ENCODE results near the gene SIGLEC14.
A peak's percentile ranks its signal among the peaks of the same experiment; 100 is the strongest.
"Not testable (repeated sequence)": the region's sequence is repeated elsewhere in the genome, so short reads cannot be mapped to it uniquely, and the experiment has no call there.

SIGLEC14 gene

DNA sequence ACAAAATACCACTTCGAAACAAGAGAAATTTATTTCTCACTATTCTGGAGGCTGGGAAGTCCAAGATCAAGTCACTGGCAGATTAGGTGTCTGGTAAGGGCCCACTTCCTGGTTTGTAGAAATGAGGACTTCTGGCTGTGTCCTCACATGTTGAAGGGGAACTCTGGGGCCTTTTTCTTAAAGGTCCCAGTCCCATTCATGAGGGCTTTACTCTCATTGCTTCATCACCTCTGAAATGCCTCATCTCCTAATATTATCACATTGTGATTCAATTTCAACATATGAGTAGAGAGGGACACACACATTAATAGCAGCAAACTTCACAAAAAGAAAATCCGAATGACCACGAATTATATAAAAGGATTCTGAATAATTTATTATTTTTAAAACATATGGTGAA lies 21.6 kb upstream of the SIGLEC14 start:
- DNase-seq, result peak; percentile 96

- no peak for DNase-seq
Observed at GRCh38 chr19:51664997-51665396, 18.4 kb upstream of the SIGLEC14 start.

DNA sequence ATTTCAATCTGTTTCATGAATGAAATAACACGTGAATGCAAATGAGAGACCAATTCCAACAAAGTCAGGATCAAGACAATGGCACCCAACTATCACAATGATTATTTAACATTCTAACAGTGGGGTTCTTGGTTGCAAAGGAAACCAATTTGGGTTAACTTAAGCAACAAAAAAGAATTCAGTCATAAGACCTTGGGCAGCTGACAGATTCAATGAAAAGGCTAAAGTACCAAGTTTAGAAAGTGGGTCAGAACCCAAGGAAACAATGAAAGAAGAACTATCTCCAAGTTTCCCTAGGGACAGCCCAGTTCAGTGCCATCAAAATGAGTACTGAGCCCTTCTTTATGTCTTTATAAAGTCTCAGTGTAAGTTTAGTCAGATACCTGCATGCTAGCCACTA lies 17.5 kb upstream of the SIGLEC14 start:
- DNase-seq, result no peak

DNA sequence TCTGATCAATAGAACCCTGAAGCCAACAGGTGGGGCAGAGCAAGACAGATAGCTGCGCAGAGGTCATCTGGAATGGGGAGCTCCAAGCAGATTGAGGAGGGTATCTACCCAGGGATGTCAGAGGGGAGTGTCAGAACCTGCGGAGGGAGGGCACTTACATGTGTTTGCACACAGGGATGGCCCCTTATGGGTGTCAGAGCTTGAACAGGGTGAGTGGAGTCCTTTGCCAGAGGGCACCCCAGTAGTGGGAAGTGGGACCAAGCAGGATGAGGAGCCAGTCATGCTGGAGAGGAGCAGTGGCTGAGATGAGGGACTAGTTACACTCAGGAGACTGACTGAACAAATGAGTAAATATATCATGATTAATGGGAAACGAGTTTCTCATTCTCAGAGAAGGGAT lies 17.0 kb upstream of the SIGLEC14 start:
- DNase-seq, result no peak

GRCh38 chr19:51660975-51661600 lies 14.5 kb upstream of the SIGLEC14 start:
- DNase-seq, result peak; percentile 93

- DNase-seq, result no peak
Observed at GRCh38 chr19:51654783-51655182, 8.2 kb upstream of the SIGLEC14 start.

- DNase-seq, result no peak
Observed at GRCh38 chr19:51653162-51653561, 6.5 kb upstream of the SIGLEC14 start.

DNA sequence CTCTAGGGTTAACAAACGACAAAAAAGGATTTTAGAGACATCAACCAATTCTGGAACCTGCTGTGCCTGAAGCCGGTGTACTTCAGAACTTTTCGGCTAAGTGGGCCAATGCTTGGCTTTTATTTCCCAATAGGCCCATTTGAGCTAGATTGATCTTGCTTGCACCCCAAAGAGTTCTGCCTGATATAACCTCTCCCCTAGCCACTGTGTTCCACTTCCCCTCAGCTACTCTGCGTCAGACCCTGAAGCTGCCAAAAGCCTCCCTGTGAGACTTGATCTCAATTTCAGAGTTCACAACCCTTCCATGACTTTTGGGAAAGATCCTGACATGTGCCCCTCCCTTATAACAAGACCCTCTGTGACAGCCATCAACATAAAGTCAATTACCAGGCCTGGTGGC lies 5.6 kb upstream of the SIGLEC14 start:
- DNase-seq, result peak; percentile 37

DNA sequence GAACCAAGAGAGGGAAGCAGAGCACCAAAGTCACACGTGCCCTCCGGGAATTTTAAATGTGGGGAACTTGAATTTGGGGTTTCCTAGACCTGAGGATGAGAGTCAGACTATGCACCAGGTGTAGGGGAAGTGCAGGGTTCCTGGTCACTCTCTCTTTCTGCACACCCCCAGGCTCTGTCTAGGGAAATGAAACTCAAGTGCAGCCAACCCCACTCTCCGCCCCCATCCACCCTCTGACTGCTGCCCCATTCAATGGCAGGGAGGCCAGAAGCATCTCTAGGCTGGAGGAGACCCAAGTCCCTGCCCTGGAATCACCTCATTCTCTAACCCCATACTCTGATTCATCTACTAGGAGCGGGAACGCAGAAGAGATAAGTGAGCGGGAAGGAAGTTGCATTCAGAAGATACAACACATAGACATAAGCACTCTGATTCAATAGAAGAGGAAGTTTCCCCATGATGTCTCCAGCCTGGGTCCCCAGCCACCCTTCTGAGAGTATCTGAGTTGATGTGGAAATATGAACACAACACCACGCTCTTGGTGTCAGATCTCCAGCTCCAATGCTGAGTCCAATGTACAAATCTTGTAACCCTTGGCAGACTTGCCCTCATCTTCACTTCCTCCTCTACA lies 4.7 kb upstream of the SIGLEC14 start:
- peak; percentile 95 for DNase-seq

- no peak for DNase-seq
Observed at GRCh38 chr19:51647318-51647717, 693 bp upstream of the SIGLEC14 start.

- no peak for DNase-seq
Observed at GRCh38 chr19:51644636-51645271, 1.9 kb downstream of the SIGLEC14 start.

DNA sequence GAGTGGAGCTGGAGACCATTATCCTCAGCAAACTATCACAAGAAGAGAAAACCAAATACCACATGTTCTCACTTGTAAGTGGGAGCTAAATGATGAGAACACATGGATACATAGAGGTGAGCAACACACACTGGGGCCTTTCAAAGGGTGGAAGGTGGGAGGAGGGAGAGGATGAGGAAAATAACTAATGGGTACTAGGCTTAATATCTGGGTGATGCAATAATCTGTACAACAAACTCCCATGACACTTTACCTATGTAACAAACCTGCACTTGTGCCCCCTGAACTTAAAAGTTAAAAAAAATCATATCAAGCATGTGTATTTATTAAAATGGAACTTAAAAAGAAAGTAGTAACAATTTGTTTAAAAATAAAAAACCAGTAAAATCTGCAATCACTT lies 5.0 kb downstream of the SIGLEC14 start:
- no peak for DNase-seq

- DNase-seq, result no peak
Observed at GRCh38 chr19:51640386-51640785, 6.2 kb downstream of the SIGLEC14 start.

DNA sequence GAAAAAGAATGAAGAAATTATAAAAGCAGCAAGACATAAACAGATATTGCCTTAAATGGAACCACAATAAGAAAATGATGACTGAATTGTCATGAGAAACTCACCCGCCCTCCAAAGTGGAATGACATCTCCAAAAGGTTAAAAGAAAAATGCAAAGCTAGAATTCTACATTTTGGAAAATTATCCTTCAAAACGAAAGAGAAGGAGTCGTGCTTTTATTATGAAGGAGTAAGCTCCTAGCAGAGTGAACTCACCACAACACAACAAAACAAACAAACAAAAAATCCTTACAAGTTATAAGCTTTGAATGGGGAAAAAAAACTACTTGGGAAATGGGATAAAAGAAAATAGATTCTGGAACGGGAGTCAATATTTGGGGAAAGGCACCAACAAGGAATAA lies 6.7 kb downstream of the SIGLEC14 start:
- no peak for DNase-seq

- DNase-seq, result no peak
Observed at GRCh38 chr19:51637362-51637978, 9.2 kb downstream of the SIGLEC14 start.

GRCh38 chr19:51632126-51632525 lies 14.5 kb downstream of the SIGLEC14 start:
- DNase-seq, result no peak

- not testable (repeated sequence) for DNase-seq
Observed at GRCh38 chr19:51630315-51630714, 16.3 kb downstream of the SIGLEC14 start, which contains the start of gene SIGLEC5. Gene SIGLEC5, minus strand, starts transcription at chr19:51630401. Its CDS starts 66 bp downstream, at chr19:51630335.

DNA sequence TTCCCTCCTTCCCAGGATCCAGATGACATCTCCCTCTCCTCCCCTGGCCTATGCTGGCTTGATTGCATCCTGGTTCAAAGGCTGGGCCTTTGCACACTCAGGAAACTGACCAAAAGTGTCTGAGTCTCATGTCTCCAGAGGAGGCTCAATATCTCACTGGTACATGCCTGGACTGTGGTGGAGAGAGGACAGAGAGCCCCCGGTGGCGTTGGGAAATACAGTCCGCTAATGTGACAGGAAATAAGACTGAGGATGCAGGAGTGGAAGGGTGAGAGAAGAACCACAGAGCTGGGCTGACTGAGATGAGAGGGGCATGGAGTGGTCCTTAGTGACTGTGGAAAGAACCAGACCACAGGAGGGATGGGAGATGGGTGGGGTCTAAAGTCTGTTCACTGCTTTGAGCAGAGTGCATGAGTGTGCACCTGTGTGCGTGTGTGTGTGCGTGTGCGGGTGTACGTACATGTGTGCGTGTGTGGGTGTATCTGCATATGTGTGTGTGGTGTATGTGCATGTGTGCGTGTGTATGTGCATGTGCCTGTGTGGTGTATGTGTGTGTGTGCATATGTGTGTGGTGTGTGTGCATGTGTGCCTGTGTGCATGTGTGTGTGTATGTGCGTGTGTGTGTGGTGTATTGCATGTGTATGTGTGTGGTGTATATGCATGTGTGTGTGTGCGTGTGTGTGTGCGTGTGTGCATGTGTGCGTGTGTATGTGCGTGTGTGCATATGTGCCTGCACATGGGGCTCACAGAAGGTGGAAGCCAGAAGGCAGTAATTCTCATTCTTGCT lies 18.3 kb downstream of the SIGLEC14 start:
- DNase-seq, result no peak

- no peak for DNase-seq
Observed at GRCh38 chr19:51627491-51628138, 19.0 kb downstream of the SIGLEC14 start.

- DNase-seq, result no peak
Observed at GRCh38 chr19:51626675-51627074, 19.9 kb downstream of the SIGLEC14 start.

- peak; percentile 61 for DNase-seq
Observed at GRCh38 chr19:51621178-51621577, 25.4 kb downstream of the SIGLEC14 start.

- no peak for DNase-seq
Observed at GRCh38 chr19:51615991-51616390, 30.6 kb downstream of the SIGLEC14 start.

DNA sequence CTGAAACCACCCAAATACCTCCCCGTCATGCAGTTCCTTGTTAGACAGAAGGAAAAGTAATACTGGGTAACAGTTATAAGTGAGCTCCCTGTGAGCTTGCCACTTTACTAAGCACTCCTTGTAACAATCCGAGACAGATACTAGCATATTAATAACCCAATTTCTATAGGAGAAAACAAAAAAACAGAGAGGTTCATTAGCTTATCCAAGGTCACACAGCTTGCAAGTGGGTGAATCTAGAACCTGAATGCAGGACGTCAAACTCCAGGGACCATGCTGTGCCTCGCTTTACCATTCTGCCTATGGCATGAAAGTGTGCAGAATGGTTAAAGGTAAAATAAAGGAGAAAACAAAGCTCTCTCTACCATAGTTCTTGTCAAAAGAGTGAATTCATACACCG lies 31.8 kb downstream of the SIGLEC14 start:
- no peak for DNase-seq

All from suppressor macrophage treated with lipopolysaccharide for 4 hours (primary cell).